Upper lobe of left lung (tissue), 4 donors: ENCODE data around the gene PNPO.

Source experiments
- CTCF ChIP-seq, 6 experiments: fragments of 450-650 bp in 4 of 6; fragments of 200-600 bp in 2 of 6; sonication (generic) in 2 of 6; IDR thresholded peaks; one replicate each; pipeline ENCODE4 v1.5.1; 2016 to 2019; ENCODE audit warnings: antibody characterized with exemption in 6 of 6
- POLR2A ChIP-seq, 4 donors: fragments of 450-650 bp; IDR thresholded peaks; one replicate each; pipeline ENCODE4 v1.5.1; 2016 to 2017; ENCODE audit warnings: antibody characterized with exemption in 4 of 4, mild to moderate bottlenecking in 2 of 4
- POLR2AphosphoS5 ChIP-seq, 2 donors: sonication (generic); formaldehyde crosslinking; IDR thresholded peaks; one replicate each; pipeline ENCODE4 v1.5.1; 2017; ENCODE audit warnings: antibody characterized with exemption in 2 of 2

- TF ChIP-seq CTCF (IDR thresholded peaks at IDR 0.05) (no peak), POLR2A (IDR thresholded peaks at IDR 0.05) (peak in 1 of 4 donors; percentile 25), POLR2AphosphoS5 (IDR thresholded peaks at IDR 0.05) (no peak)
Observed at GRCh38 chr17:47896672-47897490, 44.5 kb upstream of the PNPO start.
